Stimulated activated CD4-positive, alpha-beta T cell treated with anti-CD3 and anti-CD28 coated beads, Interleukin-4, amount 100 ng/mL, for 48 hours (primary cell): ENCODE data around the gene MUC12.
"Not testable (repeated sequence)": the region's sequence is repeated elsewhere in the genome, so short reads cannot be mapped to it uniquely, and the experiment has no call there.

ENCODE experiments used
- DNase-seq, 2 donors: peaks; one replicate each; pipeline ENCODE4 v3.0.0-alpha.2; 2020; ENCODE audit warnings: low read depth in 2 of 2

The MUC12 gene

GRCh38 chr7:101064176-101064550, 94.8 kb downstream of the MUC12 start:
- not testable (repeated sequence) for DNase-seq

- DNase-seq = not testable (repeated sequence)
Observed at GRCh38 chr7:101065162-101065561, 95.8 kb downstream of the MUC12 start.

GRCh38 chr7:101066141-101066832, 96.9 kb downstream of the MUC12 start:
- no peak for DNase-seq

GRCh38 chr7:101066833-101067177, 97.4 kb downstream of the MUC12 start:
- DNase-seq = no peak

- no peak for DNase-seq
Observed at GRCh38 chr7:101068401-101068800, 99.0 kb downstream of the MUC12 start.
